NCI-H345 treated with DMSO at 0.1 percent for 48 hours (cell line): ENCODE measurements around the gene SOX30.
A peak's percentile ranks its signal among the peaks of the same experiment; 100 is the strongest.

Experiments used
- DNase-seq: peaks from one replicate; lab custom pipeline; 2025; ENCODE audit not compliant: unreplicated experiment; lab: John Stamatoyannopoulos, UW

The SOX30 gene

DNA sequence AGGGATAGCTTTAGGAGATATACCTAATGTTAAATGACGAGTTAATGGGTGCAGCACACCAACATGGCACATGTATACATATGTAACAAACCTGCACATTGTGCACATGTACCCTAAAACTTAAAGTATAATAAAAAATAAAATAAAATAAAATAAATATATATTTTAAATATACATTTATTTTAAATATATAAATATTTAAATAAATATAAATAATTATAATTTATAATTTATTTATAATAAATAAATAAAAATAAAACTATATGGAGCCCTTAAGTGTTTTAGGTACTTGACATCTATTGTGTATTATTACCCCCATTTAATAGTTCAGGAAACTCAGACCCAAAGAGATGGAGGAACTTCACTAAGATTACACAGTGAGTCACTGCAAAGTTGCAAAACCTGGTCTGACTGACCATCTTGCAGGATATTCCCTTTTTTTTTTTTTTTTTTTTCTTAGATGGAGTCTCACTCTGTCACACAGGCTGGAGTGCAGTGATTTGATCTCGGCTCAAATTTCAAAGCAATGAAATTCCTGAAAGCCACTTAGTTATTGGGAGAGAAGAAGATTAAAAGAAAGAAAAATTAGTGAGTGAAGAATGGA lies 13.3 kb upstream of the SOX30 start:
- no peak for DNase-seq

DNA sequence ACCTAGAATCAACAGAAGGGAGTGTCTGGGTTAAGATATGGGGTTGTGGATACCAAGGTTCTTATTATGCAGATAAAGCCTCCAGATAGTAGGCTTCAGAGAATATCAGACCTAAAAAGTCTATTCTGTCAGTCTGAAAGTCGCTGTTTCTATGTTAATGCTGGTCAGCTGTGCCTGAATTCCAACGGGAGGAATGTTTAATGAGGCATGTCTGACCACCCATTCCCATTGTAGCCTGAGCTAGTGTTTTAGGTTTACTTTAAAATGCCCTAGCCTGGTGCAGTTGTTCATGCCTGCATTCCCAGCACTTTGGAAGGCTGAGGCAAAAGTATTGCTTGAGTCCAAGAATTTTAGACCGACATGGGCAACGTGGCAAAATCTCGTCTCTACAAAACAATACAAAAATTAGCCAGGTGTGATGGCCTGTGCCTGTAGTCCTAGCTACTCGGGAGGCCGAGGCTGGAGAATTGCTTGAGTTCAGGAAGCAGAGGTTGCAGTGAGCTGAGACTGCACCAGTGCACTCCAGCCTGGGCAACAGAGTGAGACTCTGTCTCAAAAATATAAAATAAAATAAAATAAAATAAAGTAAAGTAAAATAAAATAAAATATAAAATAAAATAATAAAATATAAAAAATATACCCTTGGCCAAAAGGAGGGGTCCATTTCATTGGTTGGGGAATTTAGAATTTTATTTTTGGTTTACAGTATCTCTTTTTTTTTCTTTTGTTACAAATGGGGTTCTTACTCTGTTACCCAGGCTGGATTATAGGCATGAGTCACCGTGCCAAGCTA lies 7.8 kb upstream of the SOX30 start:
- no peak for DNase-seq

DNA sequence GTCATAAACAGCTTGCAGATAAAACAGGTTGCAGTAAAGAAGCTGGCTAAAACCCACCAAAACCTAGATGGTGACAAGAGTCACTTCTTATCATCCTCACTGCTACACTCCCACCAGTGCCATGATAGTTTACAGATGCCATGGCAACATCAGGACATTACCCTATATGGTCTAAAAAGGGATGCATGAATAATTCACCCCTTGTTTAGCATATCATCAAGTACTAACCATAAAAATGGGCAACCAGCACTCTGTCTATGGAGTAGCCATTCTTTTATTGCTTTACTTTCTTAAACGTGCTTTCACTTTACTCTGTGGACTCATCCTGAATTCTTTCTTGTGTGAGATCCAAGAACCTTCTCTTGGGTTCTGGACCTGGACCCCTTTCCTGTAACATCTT lies 6.7 kb upstream of the SOX30 start:
- DNase-seq, result no peak

DNA sequence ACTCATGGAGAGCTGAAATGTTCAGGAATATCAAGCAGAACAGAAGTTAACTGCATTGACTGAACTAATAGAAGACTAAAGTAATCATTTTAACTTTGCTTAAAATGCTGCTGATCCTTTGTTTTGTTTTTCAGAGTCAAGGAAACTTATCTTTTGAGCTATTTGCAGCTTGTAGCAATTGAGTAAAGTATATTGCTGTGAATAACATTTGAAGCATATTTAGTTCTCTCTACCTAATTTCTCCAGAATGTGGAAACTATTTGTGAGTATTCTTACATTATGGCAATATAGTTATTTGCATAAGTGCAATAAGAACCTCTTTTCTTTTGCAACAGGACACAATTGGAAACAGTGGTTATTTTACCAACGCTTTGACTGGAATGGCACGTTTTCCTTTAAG lies 5.3 kb upstream of the SOX30 start:
- DNase-seq, result no peak

DNA sequence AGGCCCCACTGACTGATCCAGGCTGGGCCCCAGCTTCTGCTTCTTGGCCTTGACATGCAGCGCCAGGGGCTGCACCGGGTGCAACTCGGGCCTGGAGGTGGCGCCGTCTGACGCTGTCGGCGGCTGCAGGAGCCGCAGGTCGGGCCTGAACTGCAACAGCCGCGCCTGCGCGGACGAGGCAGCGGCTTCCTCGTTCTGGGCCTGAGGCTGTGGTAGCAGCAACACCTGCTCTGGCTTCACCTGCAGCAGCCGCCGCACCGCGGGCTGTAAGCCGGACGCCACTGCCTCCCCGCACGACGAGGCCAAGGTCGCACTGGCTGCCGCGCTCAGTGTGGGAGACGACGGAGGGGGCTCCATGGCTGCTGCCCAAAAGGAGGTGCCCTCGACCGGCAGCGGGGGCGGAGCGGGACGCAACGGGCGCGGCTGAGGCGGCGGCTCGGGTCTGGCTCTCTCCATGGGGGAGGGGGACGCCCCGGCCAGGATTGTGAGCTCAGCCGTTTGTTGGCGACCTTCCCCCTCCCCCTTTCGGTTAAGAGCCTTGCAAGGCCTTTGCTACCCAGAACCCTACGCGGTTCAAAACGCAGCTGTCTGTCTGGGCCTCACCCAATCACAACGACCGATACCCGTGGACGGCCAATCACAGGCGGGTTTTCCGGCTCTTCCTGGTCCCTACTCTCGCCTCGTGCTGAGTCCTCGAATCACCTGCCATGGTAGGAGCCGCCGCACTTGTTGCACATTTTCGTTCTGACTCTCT lies 438 bp downstream of the SOX30 start:
- peak; percentile 22 for DNase-seq

GRCh38 chr5:157650991-157651611 lies 1.1 kb downstream of the SOX30 start:
- no peak for DNase-seq

GRCh38 chr5:157649101-157649500 lies 3.1 kb downstream of the SOX30 start:
- no peak for DNase-seq

DNA sequence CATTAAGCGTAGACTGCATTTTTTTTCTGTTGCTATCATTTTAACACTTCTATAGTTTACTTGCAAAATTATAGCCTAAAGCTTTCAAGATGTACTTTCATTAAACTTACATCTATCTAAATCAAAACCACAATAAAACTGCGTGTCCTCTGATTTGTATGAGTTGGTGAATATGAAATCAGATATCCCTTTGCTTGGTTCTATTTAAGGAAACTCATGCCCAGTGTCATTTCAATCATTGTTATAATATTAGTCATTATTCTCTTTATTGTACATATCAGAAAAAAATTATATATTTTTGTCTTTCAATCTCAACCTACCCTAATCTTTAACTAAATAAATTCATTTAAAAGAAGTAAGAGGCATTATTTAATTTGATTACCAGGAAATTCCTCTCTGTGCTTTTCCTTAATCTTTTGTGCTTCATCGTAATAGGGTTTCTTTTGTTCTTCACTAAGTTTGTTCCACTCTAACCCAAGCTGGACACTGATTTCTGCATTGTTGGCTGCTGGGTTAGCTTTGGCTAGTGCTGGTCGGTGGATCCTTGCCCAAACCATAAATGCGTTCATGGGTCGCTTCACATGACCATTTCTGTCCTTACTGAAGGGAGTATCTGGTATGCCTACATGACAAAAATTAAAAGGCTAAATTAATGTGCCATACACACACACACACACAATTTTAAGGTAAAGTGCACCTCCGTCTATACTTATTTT lies 3.8 kb downstream of the SOX30 start:
- no peak for DNase-seq

DNA sequence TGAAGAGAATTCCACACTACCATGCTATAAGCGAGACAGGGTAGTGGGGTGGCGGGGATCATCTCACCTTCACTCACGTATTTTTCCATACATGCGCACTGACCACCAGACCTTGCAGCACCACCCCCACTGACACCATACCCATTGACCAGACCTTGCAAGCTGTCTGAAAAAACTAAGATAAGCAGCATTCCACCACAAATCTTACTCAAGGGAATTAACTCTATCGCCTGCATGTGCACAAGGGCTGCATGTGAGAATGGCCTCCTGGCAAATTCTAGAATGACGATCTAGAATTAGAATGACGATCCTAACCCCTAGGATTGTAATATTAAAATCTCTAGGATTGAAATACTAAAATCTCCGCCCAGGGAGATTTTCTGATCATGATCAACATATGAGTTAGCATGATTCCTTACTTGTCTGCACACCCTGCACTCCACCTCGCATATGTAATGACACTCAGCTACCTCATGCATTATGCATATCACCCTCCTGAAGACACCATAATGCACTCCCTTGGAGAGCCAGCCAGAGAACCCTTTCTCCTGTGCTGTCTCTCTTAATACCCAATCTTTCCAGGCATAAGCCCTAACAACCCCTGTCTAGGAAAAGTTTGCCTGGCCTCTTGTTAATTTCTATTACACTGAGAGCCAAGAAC lies 11.7 kb downstream of the SOX30 start:
- no peak for DNase-seq

- no peak for DNase-seq
These were observed 21.9 kb downstream of the SOX30 start for GRCh38 chr5:157630341-157630740.

- DNase-seq, result no peak
These were observed 25.4 kb downstream of the SOX30 start for GRCh38 chr5:157626831-157627230.

GRCh38 chr5:157624144-157624543 lies 28.1 kb downstream of the SOX30 start:
- no peak for DNase-seq

- DNase-seq, result no peak
These were observed 31.5 kb downstream of the SOX30 start for GRCh38 chr5:157620776-157621175.

GRCh38 chr5:157618191-157618765 lies 34.0 kb downstream of the SOX30 start:
- no peak for DNase-seq

DNA sequence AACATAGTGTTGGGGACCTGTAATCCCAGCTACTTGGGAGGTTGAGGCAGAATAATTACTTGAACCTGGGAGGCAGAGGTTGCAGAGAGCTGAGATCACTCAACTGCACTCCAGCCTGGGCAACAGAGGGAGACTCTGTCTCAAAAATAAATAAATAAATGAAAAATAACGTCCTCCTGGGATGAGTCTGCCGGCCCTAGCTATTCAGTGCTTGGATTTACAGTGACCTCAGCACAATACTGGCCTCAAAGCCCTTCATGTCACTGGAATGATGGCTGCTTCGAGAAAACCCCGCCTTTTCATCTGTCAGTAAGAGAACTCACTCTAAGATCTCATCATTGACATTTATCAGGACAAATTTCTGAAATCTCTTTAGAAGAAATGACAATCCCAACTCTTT lies 35.5 kb downstream of the SOX30 start:
- no peak for DNase-seq

DNA sequence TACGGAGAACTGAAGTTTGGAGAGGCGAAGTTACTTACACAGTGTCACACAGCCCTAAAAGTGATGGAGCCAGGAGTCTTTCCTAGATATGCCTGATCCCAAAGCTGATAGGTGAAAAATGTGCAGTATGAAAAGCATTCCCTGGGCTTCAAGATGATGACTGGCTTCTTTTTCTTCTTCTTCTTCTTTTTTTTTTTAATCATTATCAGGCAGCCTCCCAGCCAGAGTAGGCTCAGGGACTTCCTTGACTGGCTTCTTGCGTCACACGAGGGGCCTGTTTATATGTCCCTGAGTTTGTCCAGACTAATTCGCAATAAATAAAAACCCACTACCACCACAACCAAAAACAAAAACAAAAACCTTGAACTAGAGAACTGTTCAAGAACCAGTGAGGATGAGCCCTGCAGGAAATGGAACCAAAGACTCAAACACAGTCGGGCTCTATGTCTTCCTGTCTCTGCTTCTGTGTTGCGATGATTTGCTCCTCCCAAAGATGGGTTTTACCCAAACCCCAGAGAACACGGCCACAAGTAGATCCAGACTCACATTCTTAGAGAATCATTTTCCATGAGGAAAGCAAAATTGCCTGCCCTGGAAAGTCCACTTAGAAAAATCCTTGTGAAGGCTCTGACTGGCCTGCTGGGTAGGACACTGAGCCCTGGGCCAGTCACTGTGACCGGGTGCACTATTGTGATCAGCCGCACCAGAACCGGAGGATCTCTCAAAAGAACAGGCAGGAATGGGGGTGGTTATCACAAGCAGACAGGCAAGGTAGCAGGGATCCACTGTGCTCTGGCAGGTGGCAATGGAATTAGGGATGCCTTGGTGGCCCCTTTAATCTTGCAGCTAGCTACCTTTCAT lies 38.6 kb downstream of the SOX30 start:
- DNase-seq, result no peak

GRCh38 chr5:157612581-157612980 lies 39.7 kb downstream of the SOX30 start:
- DNase-seq, result no peak

DNA sequence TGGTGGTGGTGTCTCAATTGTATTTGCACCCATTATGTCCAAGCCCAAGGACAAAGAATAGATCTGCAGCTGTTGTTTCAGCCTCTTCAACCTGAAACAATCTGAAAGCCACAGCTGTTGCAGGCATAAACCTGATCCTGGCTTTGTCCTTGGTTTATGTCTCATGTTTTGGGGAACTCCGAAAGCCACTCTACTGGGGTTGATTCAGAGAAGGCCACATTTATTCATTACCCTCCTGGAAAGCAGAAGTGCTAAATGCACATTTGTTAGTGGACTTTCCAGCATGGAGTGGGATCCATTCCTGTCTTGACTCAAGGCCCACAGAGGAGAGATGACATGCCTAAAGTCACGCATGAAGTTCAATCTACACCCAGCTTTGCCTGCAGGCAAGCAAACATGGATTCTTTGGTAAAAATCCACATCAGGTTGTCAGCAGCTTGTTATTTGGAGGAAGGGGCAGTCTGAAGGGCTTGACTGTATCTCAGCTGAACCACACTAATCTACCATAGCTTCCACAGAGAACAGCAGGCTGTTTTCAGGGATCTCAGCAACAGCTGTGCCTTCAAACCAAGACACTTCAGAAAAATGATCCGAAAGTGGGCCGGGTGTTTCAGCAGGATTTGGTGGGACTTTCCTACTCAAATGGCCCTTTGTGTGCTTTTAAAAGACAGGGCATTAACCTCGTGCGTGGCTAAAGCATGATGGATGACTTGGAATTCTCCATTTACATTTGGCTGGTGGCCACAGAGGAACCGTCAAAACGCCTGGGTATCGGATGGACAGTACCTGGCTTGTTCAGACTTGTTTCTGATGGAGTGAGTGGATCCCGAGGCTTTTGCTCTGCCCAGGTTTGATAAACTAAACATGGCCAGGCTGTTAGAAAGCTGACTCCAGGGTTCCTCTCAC lies 40.4 kb downstream of the SOX30 start:
- DNase-seq, result no peak
